GM20431 (cell line): ENCODE results near the gene CEMIP.
"Not testable (repeated sequence)": the region's sequence is repeated elsewhere in the genome, so short reads cannot be mapped to it uniquely, and the experiment has no call there.

Experiments
- in situ Hi-C: fragments of 300-500 bp; cut with MseI, MboI; formaldehyde crosslinking; loops from one replicate; pipeline ENCODE4 v1.15.0; 2020; ENCODE audit warnings: low sequenced_read_pairs; ENCODE audit not compliant: unreplicated experiment

The CEMIP gene

GRCh38 chr15:80758130-80758745 lies 20.9 kb upstream of the CEMIP start:
- in situ Hi-C loops, result no loop called here

DNA sequence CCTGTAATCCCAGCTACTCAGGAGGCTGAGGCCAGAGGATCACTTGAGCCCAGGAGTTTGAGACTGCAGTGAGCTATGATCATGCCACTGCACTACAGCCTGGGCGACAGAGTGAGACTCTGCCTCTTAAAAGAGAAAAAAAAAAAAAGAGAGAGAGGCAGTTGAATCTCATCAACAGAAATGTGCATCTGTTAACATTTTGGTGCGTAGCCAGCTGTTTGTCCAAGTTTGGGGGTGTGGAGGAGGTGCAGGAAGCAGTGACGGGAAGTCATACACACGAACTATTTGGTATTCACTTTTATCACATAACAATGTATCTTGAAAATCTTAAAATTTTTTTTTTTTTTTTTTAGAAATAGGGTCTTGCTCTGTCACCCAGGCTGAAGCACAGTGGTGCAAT lies 18.2 kb upstream of the CEMIP start:
- in situ Hi-C loops, result no loop called here

- in situ Hi-C loops, result no loop called here
Measured at GRCh38 chr15:80761754-80762153, 17.4 kb upstream of the CEMIP start.

GRCh38 chr15:80763235-80763634 lies 15.9 kb upstream of the CEMIP start:
- in situ Hi-C loops, result not testable (repeated sequence)

GRCh38 chr15:80764535-80764934 lies 14.6 kb upstream of the CEMIP start:
- in situ Hi-C loops, result no loop called here

- in situ Hi-C loops, result no loop called here
Measured at GRCh38 chr15:80766275-80766674, 12.9 kb upstream of the CEMIP start.

DNA sequence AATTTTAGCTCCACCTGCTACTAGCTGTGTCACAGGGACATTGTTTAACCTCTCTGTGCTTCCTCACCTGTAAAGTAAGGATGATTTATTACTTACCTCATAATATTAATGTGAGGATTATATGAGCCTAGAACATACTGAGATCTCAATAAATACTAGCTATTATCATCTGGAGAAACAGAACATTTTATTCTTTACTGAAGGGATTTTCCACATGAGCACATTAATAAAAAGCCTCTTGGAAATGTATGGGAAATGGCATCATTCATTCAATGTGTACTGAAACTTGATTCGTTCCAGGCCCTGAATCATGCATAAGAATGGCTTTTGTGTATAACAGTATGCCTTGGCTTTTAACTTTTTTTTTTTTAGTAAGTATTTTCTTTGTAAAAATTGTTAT lies 11.0 kb upstream of the CEMIP start:
- in situ Hi-C loops, result no loop called here

DNA sequence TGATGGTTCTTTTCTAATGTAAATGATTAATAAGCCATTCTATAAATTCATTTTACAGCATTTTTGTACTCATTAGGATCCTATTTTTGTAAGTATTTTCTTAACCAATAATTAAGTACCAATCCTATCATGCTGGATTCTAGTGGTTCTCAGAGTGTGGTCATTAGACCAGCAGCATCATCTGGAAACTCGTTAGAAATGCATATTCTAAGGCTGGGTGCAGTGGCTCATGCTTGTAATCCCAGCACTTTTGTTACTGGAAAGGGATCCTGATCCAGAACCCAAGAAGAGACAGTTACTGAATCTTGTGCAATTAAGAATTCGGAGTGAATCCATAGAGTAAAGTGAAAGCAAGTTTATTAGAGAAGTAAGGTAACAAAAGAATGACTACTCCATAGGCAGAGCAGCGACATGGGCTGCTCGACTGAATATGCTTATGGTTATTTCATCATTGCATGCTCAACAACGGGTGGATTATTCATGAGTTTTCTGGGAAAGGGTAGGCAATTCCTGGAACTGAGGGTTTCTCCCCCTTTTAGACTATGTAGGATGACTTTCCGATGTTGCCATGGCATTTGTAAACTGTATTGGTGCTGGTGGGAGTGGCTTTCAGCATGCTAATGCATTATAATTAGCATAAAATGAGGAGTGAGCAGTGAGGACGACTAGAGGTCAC lies 9.9 kb upstream of the CEMIP start:
- in situ Hi-C loops, result no loop called here

GRCh38 chr15:80769829-80770705 lies 9.1 kb upstream of the CEMIP start:
- in situ Hi-C loops, result loop anchor here (10.0 kb wide), 1 partner anchor 315 kb away; no protein-coding TSS in a partner anchor

DNA sequence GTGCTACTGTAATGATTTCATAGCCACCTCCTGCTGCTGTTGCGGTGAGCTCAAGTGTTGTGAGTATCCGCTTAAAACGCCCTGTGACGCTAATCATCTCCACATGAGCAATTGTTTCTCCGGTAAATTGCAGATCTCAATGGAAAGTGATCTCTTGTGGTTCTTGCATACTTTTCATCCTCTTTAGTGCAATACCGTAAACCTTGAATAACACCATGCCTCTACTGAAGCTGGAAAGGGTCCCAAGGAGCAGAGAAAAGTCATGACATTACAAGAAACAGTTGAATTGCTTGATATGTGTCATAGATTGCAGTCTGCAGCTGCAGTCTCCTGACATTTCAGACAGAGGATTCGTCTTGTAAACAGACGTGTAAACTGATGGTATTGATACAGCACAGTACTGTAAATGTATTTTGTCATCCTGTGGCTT lies 6.0 kb upstream of the CEMIP start:
- in situ Hi-C loops, result loop anchor here (10.0 kb wide), 1 partner anchor 318 kb away; no protein-coding TSS in a partner anchor

- in situ Hi-C loops, result loop anchor here (10.0 kb wide), 1 partner anchor 319 kb away; no protein-coding TSS in a partner anchor
Measured at GRCh38 chr15:80773792-80774352, 5.3 kb upstream of the CEMIP start.

GRCh38 chr15:80774486-80774885 lies 4.7 kb upstream of the CEMIP start:
- in situ Hi-C loops, result loop anchor here (10.0 kb wide), 1 partner anchor 320 kb away; no protein-coding TSS in a partner anchor

DNA sequence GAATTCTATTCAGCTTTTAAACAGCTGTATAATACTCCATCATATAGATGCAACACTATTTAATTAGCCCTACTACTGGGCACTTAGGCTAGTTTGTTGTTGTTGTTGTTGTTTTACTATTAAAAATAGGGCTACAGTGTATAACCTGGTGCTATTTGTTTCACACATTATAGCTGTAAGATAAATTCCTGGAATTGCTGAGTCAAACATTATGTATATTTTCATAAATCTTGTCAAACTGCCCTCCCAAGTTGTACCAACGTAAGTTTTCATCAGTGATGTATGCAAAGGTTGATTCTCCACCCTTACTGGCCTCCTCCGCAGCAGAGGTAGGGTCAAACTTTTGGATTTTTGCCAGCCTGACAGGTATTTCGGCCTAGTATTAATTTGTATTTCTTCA lies 3.8 kb upstream of the CEMIP start:
- in situ Hi-C loops, result loop anchor here (10.0 kb wide), 1 partner anchor 321 kb away; no protein-coding TSS in a partner anchor

DNA sequence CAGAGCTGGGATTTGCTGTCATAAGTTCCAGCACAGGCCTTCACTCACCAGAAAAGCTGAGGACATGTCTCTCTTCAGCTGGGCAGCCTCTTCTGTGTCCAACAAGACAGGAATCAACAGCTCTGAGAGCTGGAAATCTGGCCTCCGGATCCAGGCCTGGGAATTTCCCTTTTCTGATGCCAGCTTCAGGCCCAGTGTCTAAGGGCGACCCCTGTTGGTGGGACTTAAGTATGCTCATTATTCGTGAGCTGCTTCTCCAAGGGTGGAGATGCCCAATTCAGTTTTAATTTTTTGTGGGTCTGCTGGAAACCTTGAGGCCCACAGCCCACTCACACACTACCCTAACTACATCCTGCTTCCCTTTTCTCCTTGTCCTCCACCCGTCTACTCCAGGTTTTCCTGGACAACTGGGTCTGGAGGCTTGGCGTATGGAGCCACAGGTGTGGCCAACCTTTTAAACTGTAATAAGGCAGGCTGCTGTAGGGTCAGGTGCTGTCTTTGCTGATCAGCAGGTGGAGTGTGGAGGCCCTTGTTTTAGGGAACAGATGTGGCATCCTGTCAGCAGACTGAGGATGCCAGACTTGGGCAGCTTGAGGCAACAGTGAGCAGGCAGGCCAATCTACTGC lies 2.6 kb upstream of the CEMIP start:
- in situ Hi-C loops, result loop anchor here (10.0 kb wide), 1 partner anchor 322 kb away; no protein-coding TSS in a partner anchor

GRCh38 chr15:80777137-80777536 lies 2.0 kb upstream of the CEMIP start:
- in situ Hi-C loops, result loop anchor here (10.0 kb wide), 1 partner anchor 322 kb away; no protein-coding TSS in a partner anchor

DNA sequence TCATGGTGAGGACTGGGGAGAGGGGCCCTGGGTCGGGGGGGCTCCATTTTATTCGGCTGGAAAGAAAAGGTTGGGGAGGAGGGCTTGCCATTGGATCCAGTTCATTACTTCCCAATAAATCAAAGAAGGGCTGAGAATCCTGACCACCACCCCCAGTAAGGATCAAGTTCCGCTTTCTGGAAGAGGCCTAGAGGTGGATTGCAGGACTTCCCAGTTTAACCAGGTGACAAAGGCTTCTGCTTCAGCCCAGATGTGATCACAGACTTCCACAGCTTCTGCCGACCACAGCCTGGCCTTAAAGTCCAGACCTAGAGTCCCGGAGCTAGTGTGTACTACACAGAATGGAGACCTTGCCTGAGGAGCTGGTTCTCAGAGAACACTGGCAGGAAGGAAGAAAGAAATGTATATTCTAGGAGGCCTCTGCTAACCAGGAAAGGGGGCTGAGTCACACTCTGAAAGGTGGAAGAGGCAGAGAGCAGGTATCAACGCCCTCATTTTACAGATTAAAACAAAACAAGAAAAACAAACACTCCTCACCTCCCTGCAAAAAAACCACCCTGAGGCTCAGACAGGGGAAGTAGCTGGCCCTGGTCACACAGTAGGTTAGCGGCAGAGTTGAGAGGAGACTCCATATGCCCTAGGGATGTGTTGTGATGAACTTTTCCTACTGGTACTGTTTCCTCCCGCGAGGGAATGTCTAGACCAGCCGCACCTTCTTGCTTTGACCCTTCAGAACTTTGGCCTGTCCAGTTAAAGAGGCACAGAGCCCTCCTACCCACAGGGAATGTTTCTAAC lies 1.1 kb upstream of the CEMIP start:
- in situ Hi-C loops, result loop anchor here (10.0 kb wide), 1 partner anchor 323 kb away; no protein-coding TSS in a partner anchor

DNA sequence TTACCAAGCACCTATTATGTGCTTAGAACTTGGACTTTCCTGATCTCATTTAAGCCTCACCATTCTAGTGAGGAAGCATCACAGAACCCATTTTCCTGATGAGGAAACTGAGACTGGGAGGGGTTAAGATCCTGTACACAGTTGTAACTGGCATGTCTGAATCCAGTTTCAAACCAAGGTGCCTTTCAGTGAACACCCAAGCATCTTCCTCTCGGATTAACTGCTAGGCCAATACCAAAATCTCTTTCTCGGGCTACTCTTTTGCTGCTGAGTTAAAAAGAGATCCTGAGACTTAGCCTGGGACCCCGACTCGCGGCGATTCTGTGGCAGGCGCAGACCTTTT lies 578 bp upstream of the CEMIP start:
- in situ Hi-C loops, result loop anchor here (10.0 kb wide), 1 partner anchor 324 kb away; no protein-coding TSS in a partner anchor

DNA sequence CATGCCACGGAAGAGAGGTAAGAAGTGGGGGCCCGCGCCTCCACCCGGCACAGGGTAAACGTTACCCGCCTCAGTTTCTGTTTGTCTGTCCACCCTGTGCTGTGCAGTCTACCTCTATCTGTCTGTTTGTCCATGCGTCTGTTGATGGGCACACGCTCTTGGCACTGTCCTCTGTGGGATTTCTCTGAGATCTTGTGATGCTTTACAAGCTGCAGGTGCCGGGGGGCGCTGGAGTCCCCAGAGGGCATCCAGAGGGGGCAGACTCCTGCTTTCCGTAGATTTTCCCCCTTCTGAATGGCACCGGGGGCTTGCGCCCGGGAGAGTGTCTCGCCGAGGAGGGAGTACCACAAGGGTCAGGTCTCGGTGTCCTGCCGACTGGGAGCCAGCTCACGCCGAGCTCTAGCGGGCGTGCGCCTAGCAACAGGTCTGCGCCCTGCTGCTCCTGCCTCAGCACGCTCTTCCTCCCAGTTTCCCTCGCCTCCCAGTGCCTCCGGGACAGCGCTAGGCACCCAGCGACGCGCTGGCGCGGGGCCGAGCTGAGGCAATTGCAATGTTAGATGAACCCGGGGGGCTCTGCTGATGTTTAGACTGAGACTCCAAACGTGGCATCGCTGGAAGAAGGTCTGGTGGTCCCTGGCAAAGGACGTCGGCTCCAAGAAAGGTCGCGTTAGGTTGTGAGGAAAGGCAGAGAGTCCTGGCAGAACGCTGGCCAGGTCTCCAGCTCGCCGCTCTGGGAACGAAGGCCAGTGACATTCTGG lies 667 bp downstream of the CEMIP start:
- in situ Hi-C loops, result loop anchor here (10.0 kb wide), 1 partner anchor 325 kb away; no protein-coding TSS in a partner anchor
